Trophoblast cell (in vitro differentiated cells and primary cell): ENCODE measurements around the gene STK17A.
A peak's percentile ranks its signal among the peaks of the same experiment; 100 is the strongest.

ENCODE experiments used
- DNase-seq, 2 donors: peaks; one replicate each; pipeline ENCODE4 v3.0.0-alpha.2; 2016
- H2AFZ ChIP-seq: 2 replicates; pipeline ENCODE4 v1.6.1; 2013; ENCODE audit warnings: low read length, moderate library complexity, mild to moderate bottlenecking; ENCODE audit not compliant: insufficient read depth, poor library complexity
- H2AK5ac ChIP-seq: 2 replicates; pipeline ENCODE4 v1.6.1; 2013; ENCODE audit warnings: mild to moderate bottlenecking, low read length
- H2BK120ac ChIP-seq: 2 replicates; pipeline ENCODE4 v1.6.1; 2013; ENCODE audit warnings: low read length, mild to moderate bottlenecking, moderate library complexity; ENCODE audit not compliant: insufficient read depth, poor library complexity
- H2BK12ac ChIP-seq: 2 replicates; pipeline ENCODE4 v1.6.1; 2013; ENCODE audit warnings: mild to moderate bottlenecking, low read length, moderate library complexity
- H2BK5ac ChIP-seq: 2 replicates; pipeline ENCODE4 v1.6.1; 2013; ENCODE audit warnings: low read length, low read depth, moderate library complexity, mild to moderate bottlenecking; ENCODE audit not compliant: poor library complexity
- H3K14ac ChIP-seq: 2 replicates; pipeline ENCODE4 v1.6.1; 2013; ENCODE audit warnings: mild to moderate bottlenecking, low read length
- H3K18ac ChIP-seq: 2 replicates; pipeline ENCODE4 v1.6.1; 2013; ENCODE audit warnings: mild to moderate bottlenecking, low read length
- H3K23ac ChIP-seq: 2 replicates; pipeline ENCODE4 v1.6.1; 2013; ENCODE audit warnings: low read length
- H3K27ac ChIP-seq: 2 replicates; pipeline ENCODE4 v1.5.1; 2013; ENCODE audit warnings: low read depth, mild to moderate bottlenecking, inconsistent platforms, low read length, moderate library complexity
- H3K27me3 ChIP-seq: 2 replicates; pipeline ENCODE4 v1.6.1; 2013; ENCODE audit warnings: inconsistent platforms, mild to moderate bottlenecking, low read length, moderate library complexity; ENCODE audit not compliant: insufficient read depth
- H3K36me3 ChIP-seq, 2 experiments: 1 replicate in 1 of 2; 2 replicates in 1 of 2; pipeline ENCODE4 v1.6.1; 2013; ENCODE audit warnings: low read length in 2 of 2, mild to moderate bottlenecking in 2 of 2, moderate library complexity in 1 of 2; ENCODE audit not compliant: insufficient read depth in 2 of 2, control insufficient read depth in 1 of 2
- H3K4ac ChIP-seq: 2 replicates; pipeline ENCODE4 v1.6.1; 2013; ENCODE audit warnings: low read depth, mild to moderate bottlenecking, low read length, moderate library complexity
- H3K4me1 ChIP-seq, 2 experiments: 1 replicate in 1 of 2; 2 replicates in 1 of 2; pipeline ENCODE4 v1.6.1; 2013; ENCODE audit warnings: low read length in 2 of 2, mild to moderate bottlenecking in 2 of 2, moderate library complexity in 1 of 2; ENCODE audit not compliant: insufficient read depth in 2 of 2, control insufficient read depth in 1 of 2
- H3K4me2 ChIP-seq: 2 replicates; pipeline ENCODE4 v1.6.1; 2013; ENCODE audit warnings: inconsistent platforms, mild to moderate bottlenecking, low read length, moderate library complexity
- H3K4me3 ChIP-seq: 2 replicates; pipeline ENCODE4 v1.5.1; 2013; ENCODE audit warnings: mild to moderate bottlenecking, low read depth, low read length, inconsistent platforms
- H3K79me1 ChIP-seq: one replicate; pipeline ENCODE4 v1.6.1; 2013; ENCODE audit warnings: low read length
- H3K79me2 ChIP-seq: 2 replicates; pipeline ENCODE4 v1.6.1; 2013; ENCODE audit warnings: low read length, mild to moderate bottlenecking; ENCODE audit not compliant: control insufficient read depth, insufficient read depth, poor library complexity
- H3K9ac ChIP-seq: 2 replicates; pipeline ENCODE4 v1.6.1; 2013; ENCODE audit warnings: mild to moderate bottlenecking, low read length
- H3K9me3 ChIP-seq: 2 replicates; pipeline ENCODE4 v1.6.1; 2013; ENCODE audit warnings: low read depth, mild to moderate bottlenecking, control low read depth, inconsistent platforms, low read length; ENCODE audit not compliant: insufficient read depth
- H4K12ac ChIP-seq: 2 replicates; pipeline ENCODE4 v1.6.1; 2013; ENCODE audit warnings: low read depth, mild to moderate bottlenecking, low read length, moderate library complexity
- H4K8ac ChIP-seq: 2 replicates; pipeline ENCODE4 v1.6.1; 2013; ENCODE audit warnings: low read depth, mild to moderate bottlenecking, low read length, moderate library complexity
- H4K91ac ChIP-seq: one replicate; pipeline ENCODE4 v1.6.1; 2013; ENCODE audit warnings: low read depth, mild to moderate bottlenecking, low read length, moderate library complexity
- WGBS: extraction: QIAGEN DNeasy Blood & Tissue Kit; methylation state at CpG from one replicate; pipeline ENCODE4 v1.1.7; 2013; ENCODE audit warnings: missing lambda C conversion rate; ENCODE audit not compliant: insufficient read length, insufficient coverage; ENCODE audit errors: extremely low coverage; 5-methylcytosine and 5-hydroxymethylcytosine counted together

Gene STK17A

DNA sequence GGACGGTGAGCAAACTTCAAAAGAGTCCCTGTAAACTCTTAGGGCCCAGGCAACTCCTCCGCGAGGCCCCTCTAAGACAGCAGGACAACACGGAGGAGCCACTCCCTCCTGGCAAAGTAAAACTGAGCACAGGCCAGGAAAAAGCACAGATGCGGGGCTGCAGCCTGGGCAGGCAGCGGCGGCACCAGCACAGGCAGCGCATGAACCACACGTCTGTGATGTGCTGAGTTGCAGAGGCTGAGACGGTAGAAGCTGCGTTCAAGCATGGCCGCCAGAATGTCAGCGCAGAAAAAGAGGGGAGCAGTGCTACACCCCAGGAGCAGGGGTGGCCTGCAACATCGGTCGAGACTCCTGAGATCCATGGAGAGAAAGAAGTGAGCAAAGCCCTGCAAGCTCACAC lies 46.1 kb upstream of the STK17A start:
- Histone ChIP-seq H3K79me2 (no peaks in the 10 kb centered on the region), H3K27me3 (no peaks in the 10 kb centered on the region), H4K91ac (no peak overlapping the region), H3K79me1 (no peaks in the 10 kb centered on the region), H3K4ac (no peak overlapping the region), H3K14ac (peak overlapping the region; percentile 22), H2AK5ac (no peak overlapping the region), H2BK5ac (no peak overlapping the region), H3K23ac (no peak overlapping the region), H2AFZ (no peak overlapping the region), H3K9ac (no peak overlapping the region), H3K4me3 (no peak overlapping the region), H4K8ac (no peak overlapping the region), H3K9me3 (no peaks in the 10 kb centered on the region), H3K36me3 (no peaks in the 10 kb centered on the region), H3K4me2 (no peak overlapping the region), H3K18ac (no peak overlapping the region), H4K12ac (no peak overlapping the region), H3K27ac (no peak overlapping the region), H2BK12ac (no peak overlapping the region), H2BK120ac (no peak overlapping the region), H3K4me1 (no peaks in the 10 kb centered on the region)
- DNase-seq: no peak
- no CpG with 5 or more reads among the region's 15 CpGs for WGBS

DNA sequence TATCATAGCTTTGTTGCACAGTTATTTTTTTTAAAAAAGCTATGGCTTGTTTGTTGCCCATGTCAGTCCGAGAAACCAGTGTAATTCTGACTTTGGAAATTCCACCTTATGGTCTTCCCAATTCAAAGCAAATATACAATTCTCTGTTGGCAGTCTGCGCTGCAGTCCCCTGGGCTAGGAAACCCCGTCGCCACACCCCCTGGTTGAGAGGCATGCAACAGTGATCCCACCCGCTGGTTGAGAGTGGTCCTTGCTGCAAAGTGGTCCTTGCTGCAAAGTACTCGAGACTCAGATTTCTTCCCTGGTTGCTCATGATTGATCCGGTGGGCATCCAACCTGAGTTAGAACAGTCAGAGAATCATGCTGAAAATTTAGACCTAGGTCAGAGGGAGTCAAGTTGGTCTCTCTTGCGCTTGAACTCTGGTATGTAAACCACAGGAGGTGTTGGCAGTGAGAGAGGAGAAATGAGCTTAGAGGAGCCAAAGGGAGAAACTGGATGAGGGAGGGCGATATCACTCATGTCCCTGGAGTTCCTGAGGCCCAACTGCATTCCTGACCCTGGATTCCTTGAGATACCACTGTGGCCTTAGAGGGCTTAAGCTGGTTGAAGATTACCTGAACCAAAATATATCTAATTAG lies 45.0 kb upstream of the STK17A start:
- Histone ChIP-seq H3K4me2 (no peak overlapping the region), H3K4ac (no peak overlapping the region), H2AK5ac (no peak overlapping the region), H3K23ac (no peak overlapping the region), H4K12ac (no peak overlapping the region), H2AFZ (no peak overlapping the region), H3K79me1 (no peaks in the 10 kb centered on the region), H3K9me3 (no peaks in the 10 kb centered on the region), H3K36me3 (no peaks in the 10 kb centered on the region), H3K27ac (no peak overlapping the region), H3K14ac (no peak overlapping the region), H2BK120ac (no peak overlapping the region), H3K9ac (no peak overlapping the region), H3K27me3 (no peaks in the 10 kb centered on the region), H3K79me2 (no peaks in the 10 kb centered on the region), H2BK5ac (no peak overlapping the region), H3K18ac (no peak overlapping the region), H3K4me3 (no peak overlapping the region), H2BK12ac (no peak overlapping the region), H4K8ac (no peak overlapping the region), H3K4me1 (no peaks in the 10 kb centered on the region), H4K91ac (no peak overlapping the region)
- WGBS: no CpG with 5 or more reads among the region's 9 CpGs
- DNase-seq: peak; percentile 46 to 60

DNA sequence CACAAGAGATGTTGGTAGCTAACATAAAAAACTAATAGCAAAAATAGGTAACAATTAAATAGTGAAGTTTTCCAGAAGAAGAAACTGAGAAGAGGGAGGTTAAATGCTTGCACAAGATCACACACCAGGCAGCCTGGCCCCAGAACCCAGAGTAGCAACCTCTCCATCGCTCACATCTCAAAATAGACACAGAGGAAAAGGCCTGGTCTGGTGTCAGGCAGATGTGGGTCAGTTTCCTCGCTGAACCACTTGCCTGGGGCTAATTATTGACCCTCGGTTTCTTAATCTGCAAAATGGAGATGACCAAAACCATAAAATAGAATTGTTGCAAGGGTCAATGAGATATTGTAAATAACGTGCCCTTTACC lies 44.5 kb upstream of the STK17A start:
- no peaks in the 10 kb centered on the region for H3K4me1 ChIP-seq
- no peak overlapping the region for H3K4me2 ChIP-seq
- no peak overlapping the region for H4K8ac ChIP-seq
- no peak overlapping the region for H2BK5ac ChIP-seq
- no peak overlapping the region for H2AK5ac ChIP-seq
- DNase-seq: no peak
- no peak overlapping the region for H2AFZ ChIP-seq
- H3K27ac ChIP-seq: no peak overlapping the region
- H4K12ac ChIP-seq: no peak overlapping the region
- H4K91ac ChIP-seq: no peak overlapping the region
- H3K23ac ChIP-seq: no peak overlapping the region
- no CpG with 5 or more reads among the region's 4 CpGs for WGBS
- no peaks in the 10 kb centered on the region for H3K36me3 ChIP-seq
- H3K79me1 ChIP-seq: no peaks in the 10 kb centered on the region
- H3K4ac ChIP-seq: no peak overlapping the region
- no peak overlapping the region for H2BK120ac ChIP-seq
- no peak overlapping the region for H2BK12ac ChIP-seq
- H3K14ac ChIP-seq: no peak overlapping the region
- no peaks in the 10 kb centered on the region for H3K79me2 ChIP-seq
- no peak overlapping the region for H3K18ac ChIP-seq
- H3K4me3 ChIP-seq: no peak overlapping the region
- no peaks in the 10 kb centered on the region for H3K9me3 ChIP-seq
- H3K9ac ChIP-seq: no peak overlapping the region
- no peaks in the 10 kb centered on the region for H3K27me3 ChIP-seq

DNA sequence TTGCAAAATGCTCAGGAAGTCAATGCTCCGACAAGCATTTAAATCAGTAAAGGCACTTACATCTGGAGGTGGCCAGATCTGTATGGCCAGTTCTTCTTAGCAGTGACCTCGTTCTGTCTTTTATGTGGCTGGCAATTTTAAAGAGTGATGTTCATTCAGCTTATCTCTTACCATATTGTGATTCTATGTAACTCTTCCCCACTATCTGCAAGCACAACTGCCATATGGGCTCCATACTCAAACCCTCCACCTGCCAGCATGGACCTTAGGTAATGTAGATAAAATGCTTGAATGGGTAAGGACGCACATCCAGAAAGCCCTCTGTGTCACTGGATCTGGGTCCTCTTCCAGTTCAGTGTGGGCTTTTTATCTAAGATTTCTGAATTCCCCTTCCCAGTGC lies 42.4 kb upstream of the STK17A start:
- Histone ChIP-seq H2AK5ac (no peak overlapping the region), H4K12ac (no peak overlapping the region), H4K91ac (no peak overlapping the region), H2BK120ac (no peak overlapping the region), H3K9me3 (no peaks in the 10 kb centered on the region), H3K23ac (no peak overlapping the region), H3K4ac (no peak overlapping the region), H3K14ac (no peak overlapping the region), H2BK12ac (no peak overlapping the region), H3K79me1 (no peaks in the 10 kb centered on the region), H4K8ac (no peak overlapping the region), H3K79me2 (no peaks in the 10 kb centered on the region), H3K4me1 (no peaks in the 10 kb centered on the region), H3K4me3 (no peak overlapping the region), H3K36me3 (no peaks in the 10 kb centered on the region), H3K4me2 (no peak overlapping the region), H3K18ac (no peak overlapping the region), H3K27ac (no peak overlapping the region), H2BK5ac (no peak overlapping the region), H2AFZ (no peak overlapping the region), H3K9ac (no peak overlapping the region), H3K27me3 (no peaks in the 10 kb centered on the region)
- WGBS: no CpG with 5 or more reads among the region's 3 CpGs
- no peak for DNase-seq
